Panc1 (cell line): ENCODE measurements around the gene POLR2C. TPM values are rescaled to one million over a fixed set of nuclear protein-coding genes. Genes with fewer than 3 reads are reported as not detected.

Source experiments
- ATAC-seq: fragments of 200-7000 bp; cut with Tn5 transposase; 2 replicates; pipeline ENCODE4 v1.9.1; 2020; ENCODE audit warnings: mild to moderate bottlenecking, moderate library complexity
- BruUV-seq: library from RNA; stranded (reverse); fragments of 400-500 nt; replicated peaks from 2 replicates; lab custom pipeline; 2021; lab: Mats Ljungman, UMichigan
- CTCF ChIA-PET: fragments of 300-600 bp; sonication (Branson Sonifier 250); formaldehyde crosslinking; loops from one replicate; lab custom pipeline; 2022; ENCODE audit warnings: antibody characterized with exemption; lab: Charles Lee
- POLR2A ChIA-PET: fragments of 300-600 bp; sonication (Branson Sonifier 250); formaldehyde crosslinking; loops from one replicate; lab custom pipeline; 2022; ENCODE audit warnings: antibody characterized with exemption; lab: Charles Lee
- DNase-seq: peaks from one replicate; pipeline ENCODE4 v3.0.0-alpha.2; 2010; ENCODE audit warnings: low read depth, low spot score
- H3K27ac ChIP-seq: 2 replicates; pipeline ENCODE4 v1.5.1; 2011; ENCODE audit warnings: mild to moderate bottlenecking, low read length, inconsistent platforms
- H3K27me3 ChIP-seq: fragments of 200-500 bp; sonication (Bioruptor generic); 2 replicates; pipeline ENCODE4 v1.6.0; 2014; ENCODE audit warnings: low read length, inconsistent platforms; ENCODE audit not compliant: control insufficient read depth, insufficient read depth
- H3K36me3 ChIP-seq: fragments of 200-500 bp; sonication (Bioruptor generic); 2 replicates; pipeline ENCODE4 v1.5.1; 2014; ENCODE audit warnings: inconsistent platforms, mild to moderate bottlenecking, low read length, moderate library complexity; ENCODE audit not compliant: control insufficient read depth, insufficient read depth
- H3K4me1 ChIP-seq: 2 replicates; pipeline ENCODE4 v1.5.1; 2011; ENCODE audit warnings: inconsistent platforms, mild to moderate bottlenecking, low read length, moderate library complexity; ENCODE audit not compliant: control insufficient read depth, insufficient read depth
- H3K4me3 ChIP-seq, 2 experiments: 2 replicates each; pipeline ENCODE4 v1.5.1; 2011 to 2012; ENCODE audit warnings: low read depth in 2 of 2, low read length in 2 of 2, mild to moderate bottlenecking in 2 of 2, inconsistent platforms in 1 of 2, moderate library complexity in 1 of 2
- H3K9me3 ChIP-seq: fragments of 200-500 bp; sonication (Bioruptor generic); 2 replicates; pipeline ENCODE4 v1.5.1; 2014; ENCODE audit warnings: low read depth, mild to moderate bottlenecking, inconsistent platforms, low read length, moderate library complexity; ENCODE audit not compliant: control insufficient read depth, insufficient read depth
- POLR2AphosphoS5 ChIP-seq: IDR thresholded peaks from 2 replicates; pipeline ENCODE4 v1.6.1; 2012; ENCODE audit warnings: mild to moderate bottlenecking, low read depth, low read length, moderate library complexity
- REST ChIP-seq, 2 experiments: IDR thresholded peaks; 2 replicates each; pipeline ENCODE4 v1.6.1; 2011 to 2012; ENCODE audit warnings: low read depth in 2 of 2, control low read depth in 1 of 2, low read length in 1 of 2, mild to moderate bottlenecking in 1 of 2, moderate library complexity in 1 of 2; ENCODE audit not compliant: insufficient read depth in 1 of 2
- SIN3A ChIP-seq: IDR thresholded peaks from 2 replicates; pipeline ENCODE4 v1.6.1; 2012; ENCODE audit warnings: low read depth, mild to moderate bottlenecking, low read length, moderate library complexity, borderline replicate concordance; ENCODE audit not compliant: insufficient read depth
- TCF7L2 ChIP-seq: IDR thresholded peaks from 2 replicates; pipeline ENCODE4 v1.6.1; 2011; ENCODE audit warnings: mild to moderate bottlenecking, low read depth, low read length, inconsistent platforms
- in situ Hi-C: cut with HindIII; loops from 2 replicates; pipeline ENCODE4 v1.10.0; 2016; ENCODE audit warnings: low sequenced_read_pairs, low pct_unique_long_range_greater_than_20kb
- intact Hi-C: fragments of 100-400 bp; cut with micrococcal nuclease; formaldehyde crosslinking; loops from one replicate; pipeline ENCODE4 v1.10.0; 2022; ENCODE audit not compliant: unreplicated experiment
- total RNA-seq: library from RNA; stranded (reverse); gene quantifications from one replicate; pipeline ENCODE4 v1.2.1, GENCODE V29; 2021; ENCODE audit not compliant: unreplicated experiment
- TF ChIP-seq, protein P1 (sequence below): fragments of 450-650 bp; IDR thresholded peaks from 2 replicates; pipeline ENCODE4 v1.5.1; 2017; ENCODE audit warnings: mild to moderate bottlenecking

POLR2C gene
- total RNA-seq, 1 experiment from 2014 or later: 53.9 TPM

- ATAC-seq (no peak), DNase-seq (no peak)
- in situ Hi-C loops: no loop called here
- CTCF ChIA-PET: no interaction called here
- H3K9me3 ChIP-seq: no peaks in the 10 kb centered on the region
- BruUV-seq: TSS peak; percentile 51
- intact Hi-C loops: no loop called here
- H3K27me3 ChIP-seq: no peaks in the 10 kb centered on the region
- peaks cover 7% of the 10 kb centered on the region; the same call in 1 of the 2 replicates for H3K36me3 ChIP-seq
- POLR2A ChIA-PET: no interaction called here
- TF ChIP-seq REST (IDR thresholded peaks at IDR 0.05; ENCODE audit: insufficient read depth in 1 of 2, low read depth in 2 of 2, low read length in 1 of 2): no peak
- TF ChIP-seq TCF7L2: no peak
- TF ChIP-seq, protein P1, sequence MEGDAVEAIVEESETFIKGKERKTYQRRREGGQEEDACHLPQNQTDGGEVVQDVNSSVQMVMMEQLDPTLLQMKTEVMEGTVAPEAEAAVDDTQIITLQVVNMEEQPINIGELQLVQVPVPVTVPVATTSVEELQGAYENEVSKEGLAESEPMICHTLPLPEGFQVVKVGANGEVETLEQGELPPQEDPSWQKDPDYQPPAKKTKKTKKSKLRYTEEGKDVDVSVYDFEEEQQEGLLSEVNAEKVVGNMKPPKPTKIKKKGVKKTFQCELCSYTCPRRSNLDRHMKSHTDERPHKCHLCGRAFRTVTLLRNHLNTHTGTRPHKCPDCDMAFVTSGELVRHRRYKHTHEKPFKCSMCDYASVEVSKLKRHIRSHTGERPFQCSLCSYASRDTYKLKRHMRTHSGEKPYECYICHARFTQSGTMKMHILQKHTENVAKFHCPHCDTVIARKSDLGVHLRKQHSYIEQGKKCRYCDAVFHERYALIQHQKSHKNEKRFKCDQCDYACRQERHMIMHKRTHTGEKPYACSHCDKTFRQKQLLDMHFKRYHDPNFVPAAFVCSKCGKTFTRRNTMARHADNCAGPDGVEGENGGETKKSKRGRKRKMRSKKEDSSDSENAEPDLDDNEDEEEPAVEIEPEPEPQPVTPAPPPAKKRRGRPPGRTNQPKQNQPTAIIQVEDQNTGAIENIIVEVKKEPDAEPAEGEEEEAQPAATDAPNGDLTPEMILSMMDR: no peak
- no peak for TF ChIP-seq POLR2AphosphoS5
- no peak for TF ChIP-seq SIN3A
- no peaks in the 10 kb centered on the region; the same call in 1 of the 2 replicates for H3K4me1 ChIP-seq
- H3K27ac ChIP-seq: no peak overlapping the region
- no peak overlapping the region for H3K4me3 ChIP-seq
Measured at GRCh38 chr16:57444711-57445110, 17.8 kb upstream of the POLR2C start.

- TF ChIP-seq, protein P1: no peak
- TF ChIP-seq POLR2AphosphoS5 (no peak), TCF7L2 (no peak), REST (IDR thresholded peaks at IDR 0.05; ENCODE audit: insufficient read depth in 1 of 2, low read depth in 2 of 2, low read length in 1 of 2) (no peak), SIN3A (no peak)
- no TSS peak for BruUV-seq
- POLR2A ChIA-PET: interaction anchor here (0.6 kb wide), 1 partner anchor 9 kb away, joined by 4 read pairs; no protein-coding TSS in a partner anchor
Measured at GRCh38 chr16:57445510-57445909, 17.0 kb upstream of the POLR2C start.

More at GRCh38 chr16:57445510-57445909, 17.0 kb upstream of the POLR2C start:
- H3K9me3 ChIP-seq: no peaks in the 10 kb centered on the region
- intact Hi-C loops: no loop called here
- H3K4me1 ChIP-seq: no peaks in the 10 kb centered on the region; the same call in 1 of the 2 replicates
- no peaks in the 10 kb centered on the region for H3K27me3 ChIP-seq
- H3K36me3 ChIP-seq: peaks cover 7% of the 10 kb centered on the region; the same call in 1 of the 2 replicates
- no peak for ATAC-seq
- no peak overlapping the region for H3K27ac ChIP-seq
- in situ Hi-C loops: no loop called here
- no peak overlapping the region for H3K4me3 ChIP-seq
- no peak for DNase-seq
- CTCF ChIA-PET: no interaction called here
